Measurements from ENCODE around the gene PRDM16. TPM values are rescaled to one million over a fixed set of nuclear protein-coding genes. Genes with fewer than 3 reads are reported as not detected.

Gene PRDM16
- polyA plus RNA-seq, 3 donors = not detected

DNA sequence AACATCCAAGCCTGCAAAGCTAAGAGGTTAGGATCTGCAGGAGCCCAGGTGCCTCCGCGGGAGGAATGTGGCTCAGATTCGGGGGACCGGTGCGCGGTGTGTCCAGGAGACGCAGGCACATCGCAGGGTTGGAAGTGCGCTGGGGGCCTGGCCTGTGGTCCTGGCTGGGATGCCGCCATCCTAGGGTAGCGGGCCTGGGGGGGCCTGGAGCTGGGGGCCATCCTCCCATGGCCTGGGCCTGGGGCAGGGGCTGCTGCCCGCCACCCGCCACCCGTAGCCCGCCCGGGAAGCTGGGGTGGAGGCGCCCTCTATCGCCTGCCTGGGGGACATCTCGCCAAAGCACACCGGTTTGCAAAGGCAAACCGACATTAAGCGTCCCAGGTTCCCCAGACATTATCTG is 214.8 kb downstream of the PRDM16 start:
- intact Hi-C loops (cut with micrococcal nuclease) = no loop called here
- DNase-seq = no peak
- no peaks in the 10 kb centered on the region for H3K27me3 ChIP-seq (ENCODE audit: control insufficient read depth in 2 of 2, insufficient read depth in 2 of 2, low read length in 2 of 2)

DNA sequence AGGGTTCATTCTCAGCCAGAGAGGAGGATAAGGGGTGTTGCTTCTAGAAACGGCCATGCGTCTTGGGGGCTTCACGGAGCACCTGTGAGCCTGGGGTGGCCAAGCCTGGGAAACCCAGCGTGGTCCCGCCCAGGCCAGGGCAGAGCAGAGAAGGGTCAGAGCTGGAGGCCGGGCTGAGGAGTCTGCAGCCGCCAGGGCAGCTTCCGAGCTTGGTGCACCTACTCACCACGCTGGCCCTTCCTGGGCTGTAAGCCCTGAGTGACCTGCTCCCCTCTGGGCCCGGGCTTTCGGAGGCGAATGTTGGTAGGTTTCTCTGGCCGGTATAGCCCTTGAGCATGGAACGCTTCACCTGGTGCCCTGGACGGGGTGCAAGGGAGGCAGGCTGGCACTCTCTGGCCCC is 215.7 kb downstream of the PRDM16 start:
- Histone ChIP-seq H3K4me2 (replicated peaks; ENCODE audit: extremely low read depth, low read length, poor library complexity, severe bottlenecking) (no peak overlapping the region), H3K79me2 (ENCODE audit: insufficient read depth, low read length) (no peaks in the 10 kb centered on the region), H3K4me3 (replicated peaks in 1 of 3; ENCODE audit: low read depth in 2 of 3, low read length in 3 of 3) (no peak overlapping the region), H3K27me3 (ENCODE audit: control insufficient read depth in 2 of 2, insufficient read depth in 2 of 2, low read length in 2 of 2) (no peaks in the 10 kb centered on the region), H3K9ac (ENCODE audit: insufficient read depth, low read length, poor library complexity, severe bottlenecking) (no peak overlapping the region), H3K9me3 (replicated peaks in 1 of 2; ENCODE audit: control insufficient read depth in 1 of 2, insufficient read depth in 1 of 2, low read length in 2 of 2) (no peaks in the 10 kb centered on the region), H2AFZ (ENCODE audit: insufficient read depth, low read depth, low read length, poor library complexity, severe bottlenecking) (no peak overlapping the region), H4K20me1 (ENCODE audit: insufficient read depth, low read length) (no peaks in the 10 kb centered on the region), H3K36me3 (replicated peaks in 1 of 2; ENCODE audit: control insufficient read depth in 1 of 2, insufficient read depth in 2 of 2, low read length in 2 of 2) (no peaks in the 10 kb centered on the region), H3K4me1 (ENCODE audit: control insufficient read depth in 1 of 2, insufficient read depth in 2 of 2, low read length in 2 of 2) (no peaks in the 10 kb centered on the region), H3K27ac (ENCODE audit: low read depth in 1 of 2, low read length in 2 of 2) (no peak overlapping the region)
- WGBS (ENCODE audit: insufficient coverage) = 93% methylated on average over 15 of the region's 15 CpGs
- no peaks in the 10 kb centered on the region for H3K36me3 Mint-ChIP-seq
- no peak for TF ChIP-seq CTCF (IDR thresholded peaks at IDR 0.05)
- intact Hi-C loops (cut with micrococcal nuclease) = no loop called here
- peaks cover 0 to 10% (median 4%) of the 10 kb centered on the region in 3 donors for H3K27me3 Mint-ChIP-seq (ENCODE audit: low read depth in 3 of 3)
- no peaks in the 10 kb centered on the region for H3K4me1 Mint-ChIP-seq
- H3K9me3 Mint-ChIP-seq = no peaks in the 10 kb centered on the region
- H3K4me3 Mint-ChIP-seq = no peak overlapping the region
- H3K27ac Mint-ChIP-seq = no peak overlapping the region
- no peak for DNase-seq

More for the DNA sequence above, 214.8 kb downstream of the PRDM16 start:
- H3K9ac ChIP-seq (ENCODE audit: insufficient read depth, low read length, poor library complexity, severe bottlenecking) = no peak overlapping the region
- H3K4me1 ChIP-seq (ENCODE audit: control insufficient read depth in 1 of 2, insufficient read depth in 2 of 2, low read length in 2 of 2) = no peaks in the 10 kb centered on the region
- Mint-ChIP-seq H3K4me1 (no peaks in the 10 kb centered on the region), H3K9me3 (no peaks in the 10 kb centered on the region), H3K36me3 (no peaks in the 10 kb centered on the region), H3K27ac (no peak overlapping the region), H3K27me3 (ENCODE audit: low read depth in 3 of 3) (peaks cover 0 to 10% (median 4%) of the 10 kb centered on the region in 3 donors), H3K4me3 (no peak overlapping the region)
- H3K4me3 ChIP-seq (replicated peaks in 1 of 3; ENCODE audit: low read depth in 2 of 3, low read length in 3 of 3) = no peak overlapping the region
- H4K20me1 ChIP-seq (ENCODE audit: insufficient read depth, low read length) = no peaks in the 10 kb centered on the region
- no peaks in the 10 kb centered on the region for H3K9me3 ChIP-seq (replicated peaks in 1 of 2; ENCODE audit: control insufficient read depth in 1 of 2, insufficient read depth in 1 of 2, low read length in 2 of 2)
- no peaks in the 10 kb centered on the region for H3K36me3 ChIP-seq (replicated peaks in 1 of 2; ENCODE audit: control insufficient read depth in 1 of 2, insufficient read depth in 2 of 2, low read length in 2 of 2)
- H2AFZ ChIP-seq (ENCODE audit: insufficient read depth, low read depth, low read length, poor library complexity, severe bottlenecking) = no peak overlapping the region
- H3K79me2 ChIP-seq (ENCODE audit: insufficient read depth, low read length) = no peaks in the 10 kb centered on the region
- WGBS (ENCODE audit: insufficient coverage) = 38% methylated on average over 21 of the region's 22 CpGs
- peak; percentile 27 for TF ChIP-seq CTCF (IDR thresholded peaks at IDR 0.05)
- H3K27ac ChIP-seq (ENCODE audit: low read depth in 1 of 2, low read length in 2 of 2) = no peak overlapping the region
- no peak overlapping the region for H3K4me2 ChIP-seq (replicated peaks; ENCODE audit: extremely low read depth, low read length, poor library complexity, severe bottlenecking)

Data from CD14-positive monocyte (primary cell).